Osteoblast (primary cell): ENCODE results near the gene NECTIN2. TPM values are rescaled to one million over a fixed set of nuclear protein-coding genes. Genes with fewer than 3 reads are reported as not detected.

Experiments used
- DNase-seq: peaks from one replicate; pipeline ENCODE4 v3.0.0; 2011; ENCODE audit warnings: low spot score, mixed read lengths; ENCODE audit not compliant: insufficient read length; ENCODE audit errors: missing footprints
- H2AFZ ChIP-seq: 2 replicates; pipeline ENCODE4 v1.6.0; 2011; ENCODE audit warnings: mild to moderate bottlenecking, low read length
- H3K27ac ChIP-seq: 2 replicates; pipeline ENCODE4 v1.5.1; 2011; ENCODE audit warnings: mild to moderate bottlenecking, low read depth, low read length, moderate library complexity
- H3K27me3 ChIP-seq: 2 replicates; pipeline ENCODE4 v1.6.0; 2012; ENCODE audit warnings: mild to moderate bottlenecking, control low read depth, inconsistent platforms, low read length, moderate library complexity; ENCODE audit not compliant: insufficient read depth
- H3K36me3 ChIP-seq: 2 replicates; pipeline ENCODE4 v1.5.1; 2011; ENCODE audit warnings: mild to moderate bottlenecking, low read length, control low read depth, moderate library complexity; ENCODE audit not compliant: insufficient read depth
- H3K4me1 ChIP-seq: 2 replicates; pipeline ENCODE4 v1.5.1; 2011; ENCODE audit warnings: mild to moderate bottlenecking, low read length, control low read depth, moderate library complexity; ENCODE audit not compliant: insufficient read depth
- H3K4me2 ChIP-seq: 2 replicates; pipeline ENCODE4 v1.6.0; 2011; ENCODE audit warnings: mild to moderate bottlenecking, low read length; ENCODE audit not compliant: insufficient read depth
- H3K4me3 ChIP-seq: fragments of 200-600 bp; sonication (generic); 3 replicates; pipeline ENCODE4 v1.5.1; 2012; ENCODE audit warnings: mild to moderate bottlenecking, low read length, inconsistent platforms; ENCODE audit not compliant: insufficient read depth
- H3K79me2 ChIP-seq: 2 replicates; pipeline ENCODE4 v1.6.0; 2012; ENCODE audit warnings: mild to moderate bottlenecking, low read length, control low read depth, inconsistent platforms; ENCODE audit not compliant: insufficient read depth
- H3K9me3 ChIP-seq: 2 replicates; pipeline ENCODE4 v1.5.1; 2011; ENCODE audit warnings: low read depth, low read length, control low read depth
- H4K20me1 ChIP-seq: 2 replicates; pipeline ENCODE4 v1.6.0; 2012; ENCODE audit warnings: mild to moderate bottlenecking, low read length, control low read depth; ENCODE audit not compliant: insufficient read depth
- total RNA-seq: library from RNA; depleted of rRNA; stranded (reverse); fragments of >200 nt; gene quantifications from 2 replicates; pipeline ENCODE4 v1.2.3, GENCODE V29; 2012
- TF ChIP-seq, protein P1 (sequence below): IDR thresholded peaks from 2 replicates; pipeline ENCODE4 v1.5.1; 2011; ENCODE audit warnings: mild to moderate bottlenecking, low read depth, low read length, moderate library complexity; ENCODE audit errors: extremely low read depth

NECTIN2 gene
- total RNA-seq, 1 donor, result 46.0 TPM

DNA sequence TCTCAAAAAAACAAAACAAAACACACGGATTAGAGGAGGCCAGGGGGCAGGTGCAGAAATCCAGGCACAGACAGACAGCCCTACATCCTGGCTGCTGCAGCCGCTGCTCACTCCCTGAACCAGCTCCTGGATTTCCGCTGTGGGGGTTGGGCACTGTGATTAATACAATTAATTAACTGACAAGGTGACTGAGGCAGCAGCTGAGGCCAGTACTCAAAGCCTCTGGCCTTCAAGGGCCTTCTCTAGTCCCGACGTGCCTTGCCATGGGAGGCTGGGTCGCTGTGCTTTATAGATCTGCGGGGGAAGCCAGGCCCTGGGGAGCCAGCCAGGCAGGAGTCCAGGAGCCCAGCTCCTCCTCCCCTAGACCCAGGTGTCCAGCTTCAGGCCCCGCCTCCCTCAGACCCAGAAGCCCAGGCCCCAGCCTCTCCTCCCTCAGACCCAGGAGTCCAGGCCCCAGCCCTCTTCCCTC is 4.6 kb downstream of the NECTIN2 start:
- Histone ChIP-seq H3K27me3 (no peaks in the 10 kb centered on the region), H3K4me1 (peaks cover 19% of the 10 kb centered on the region), H3K36me3 (no peaks in the 10 kb centered on the region), H3K4me2 (no peak overlapping the region), H3K27ac (no peak overlapping the region), H3K9me3 (no peaks in the 10 kb centered on the region), H4K20me1 (peaks cover 54% of the 10 kb centered on the region), H3K4me3 (no peak overlapping the region), H3K79me2 (peaks cover 81% of the 10 kb centered on the region), H2AFZ (no peak overlapping the region)
- TF ChIP-seq, protein P1, sequence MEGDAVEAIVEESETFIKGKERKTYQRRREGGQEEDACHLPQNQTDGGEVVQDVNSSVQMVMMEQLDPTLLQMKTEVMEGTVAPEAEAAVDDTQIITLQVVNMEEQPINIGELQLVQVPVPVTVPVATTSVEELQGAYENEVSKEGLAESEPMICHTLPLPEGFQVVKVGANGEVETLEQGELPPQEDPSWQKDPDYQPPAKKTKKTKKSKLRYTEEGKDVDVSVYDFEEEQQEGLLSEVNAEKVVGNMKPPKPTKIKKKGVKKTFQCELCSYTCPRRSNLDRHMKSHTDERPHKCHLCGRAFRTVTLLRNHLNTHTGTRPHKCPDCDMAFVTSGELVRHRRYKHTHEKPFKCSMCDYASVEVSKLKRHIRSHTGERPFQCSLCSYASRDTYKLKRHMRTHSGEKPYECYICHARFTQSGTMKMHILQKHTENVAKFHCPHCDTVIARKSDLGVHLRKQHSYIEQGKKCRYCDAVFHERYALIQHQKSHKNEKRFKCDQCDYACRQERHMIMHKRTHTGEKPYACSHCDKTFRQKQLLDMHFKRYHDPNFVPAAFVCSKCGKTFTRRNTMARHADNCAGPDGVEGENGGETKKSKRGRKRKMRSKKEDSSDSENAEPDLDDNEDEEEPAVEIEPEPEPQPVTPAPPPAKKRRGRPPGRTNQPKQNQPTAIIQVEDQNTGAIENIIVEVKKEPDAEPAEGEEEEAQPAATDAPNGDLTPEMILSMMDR, result no peak
- no peak for DNase-seq

DNA sequence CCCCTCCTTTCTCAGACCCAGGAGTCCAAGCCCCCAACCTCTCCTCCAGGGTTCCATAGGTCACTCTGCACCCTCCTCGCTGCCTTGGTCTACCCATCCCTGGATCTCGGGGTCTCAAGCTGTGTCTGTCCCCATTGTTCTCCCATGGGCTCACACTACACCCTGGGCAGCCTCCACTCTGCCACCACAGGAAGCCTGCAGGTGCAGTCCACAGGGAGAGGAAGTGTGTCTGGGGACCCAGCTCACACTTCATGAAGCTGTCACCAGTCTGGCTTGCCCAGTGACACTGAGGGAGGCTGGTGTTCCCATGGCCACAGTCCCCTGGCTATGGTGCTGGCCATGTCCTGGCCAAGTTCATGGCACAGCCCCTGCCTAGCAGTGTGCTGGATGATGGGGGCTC is 5.3 kb downstream of the NECTIN2 start:
- Histone ChIP-seq H3K27me3 (no peaks in the 10 kb centered on the region), H2AFZ (no peak overlapping the region), H3K27ac (no peak overlapping the region), H3K9me3 (no peaks in the 10 kb centered on the region), H3K79me2 (peaks cover 86% of the 10 kb centered on the region), H3K36me3 (no peaks in the 10 kb centered on the region), H3K4me2 (no peak overlapping the region), H3K4me3 (no peak overlapping the region), H3K4me1 (peaks cover 19% of the 10 kb centered on the region), H4K20me1 (peaks cover 57% of the 10 kb centered on the region)
- TF ChIP-seq, protein P1, result no peak
- DNase-seq, result no peak

- Histone ChIP-seq H3K27me3 (no peaks in the 10 kb centered on the region), H3K36me3 (no peaks in the 10 kb centered on the region), H3K4me3 (no peak overlapping the region), H3K4me1 (peaks cover 5% of the 10 kb centered on the region), H2AFZ (no peak overlapping the region), H3K4me2 (no peak overlapping the region), H3K27ac (no peak overlapping the region), H4K20me1 (peaks cover 52% of the 10 kb centered on the region), H3K9me3 (no peaks in the 10 kb centered on the region), H3K79me2 (peaks cover 75% of the 10 kb centered on the region)
- TF ChIP-seq, protein P1, result no peak
- no peak for DNase-seq
Measured at GRCh38 chr19:44855606-44856005, 9.5 kb downstream of the NECTIN2 start.

DNA sequence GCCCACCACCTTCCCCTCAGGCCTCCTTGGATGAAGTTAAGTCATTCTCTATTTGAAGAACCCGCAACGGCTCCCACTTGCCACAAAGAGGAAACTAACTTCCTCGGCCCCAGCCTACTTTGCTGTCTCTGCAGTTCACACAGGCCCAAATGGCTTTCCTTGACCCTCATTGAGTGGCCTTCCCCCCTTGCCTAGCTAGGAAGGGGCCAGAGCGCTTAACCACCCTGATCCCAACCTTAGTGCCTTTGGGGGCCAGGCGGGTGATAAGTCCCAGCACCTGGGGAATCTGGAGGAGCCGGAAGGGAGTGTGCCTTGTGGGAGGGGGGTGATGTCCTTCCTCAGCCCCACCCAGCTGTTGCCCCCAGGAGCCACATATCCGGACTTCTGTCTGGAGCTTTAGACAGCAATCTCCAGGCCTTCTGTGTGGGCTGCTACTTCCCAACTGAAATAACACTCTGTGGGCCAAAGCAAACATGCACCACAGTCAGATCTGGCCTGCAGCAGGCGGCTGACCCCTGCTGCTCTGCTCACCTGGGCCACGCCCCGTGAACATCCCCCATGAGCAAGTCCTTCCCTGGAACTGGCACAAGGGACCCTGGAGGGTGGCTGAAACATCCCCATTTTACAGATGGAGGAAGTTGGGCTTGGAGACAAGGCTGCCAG is 10.5 kb downstream of the NECTIN2 start:
- TF ChIP-seq, protein P1, result no peak
- H3K4me2 ChIP-seq, result no peak overlapping the region
- DNase-seq, result no peak
- peaks cover 5% of the 10 kb centered on the region for H3K4me1 ChIP-seq
- H3K79me2 ChIP-seq, result peaks cover 70% of the 10 kb centered on the region
- H3K9me3 ChIP-seq, result no peaks in the 10 kb centered on the region
- no peaks in the 10 kb centered on the region for H3K27me3 ChIP-seq
- no peak overlapping the region for H3K4me3 ChIP-seq
- peaks cover 44% of the 10 kb centered on the region for H4K20me1 ChIP-seq
- H2AFZ ChIP-seq, result no peak overlapping the region
- H3K36me3 ChIP-seq, result no peaks in the 10 kb centered on the region
- no peak overlapping the region for H3K27ac ChIP-seq
